K562 (cell line): Measurements from ENCODE around the gene DUSP19. TPM values are rescaled to one million over a fixed set of nuclear protein-coding genes. Genes with fewer than 3 reads are reported as not detected.

Source experiments
- BCLAF1 ChIP-seq, 2 experiments: fragments of 450-650 bp in 1 of 2; IDR thresholded peaks; 2 replicates each; pipeline ENCODE4 v1.6.1; 2011 to 2017; ENCODE audit warnings: low read depth in 2 of 2, antibody characterized with exemption in 1 of 2, borderline replicate concordance in 1 of 2, low read length in 1 of 2, mild to moderate bottlenecking in 1 of 2, mixed read lengths in 1 of 2; ENCODE audit not compliant: control insufficient read depth in 1 of 2
- CREBBP ChIP-seq: IDR thresholded peaks from one replicate; pipeline ENCODE4 v1.6.1; 2012; ENCODE audit warnings: low read depth, mild to moderate bottlenecking, control low read depth, inconsistent platforms, low read length
- ETS2 ChIP-seq: IDR thresholded peaks from 2 replicates; pipeline ENCODE4 v1.6.1; 2016; ENCODE audit warnings: borderline replicate concordance, missing genetic modification characterization, mild to moderate bottlenecking, moderate library complexity, missing compliant biosample characterization; ENCODE audit not compliant: poor library complexity, severe bottlenecking
- FOSL1 ChIP-seq: fragments of 200-800 bp; sonication (Bioruptor generic); conservative IDR thresholded peaks from 2 replicates; pipeline ENCODE4 v1.6.1; 2016; ENCODE audit warnings: missing genetic modification characterization, missing compliant biosample characterization
- FOXP1 ChIP-seq: sonication (generic); formaldehyde crosslinking; IDR thresholded peaks from 2 replicates; pipeline ENCODE4 v1.8.0; 2022; ENCODE audit warnings: mild to moderate bottlenecking, missing genetic modification reagents
- GTF2A2 ChIP-seq: IDR thresholded peaks from 2 replicates; pipeline ENCODE4 v1.6.1; 2016; ENCODE audit warnings: mild to moderate bottlenecking, missing genetic modification characterization, missing compliant biosample characterization
- KAT8 ChIP-seq: fragments of 450-650 bp; IDR thresholded peaks from 2 replicates; pipeline ENCODE4 v1.6.1; 2016; ENCODE audit warnings: low read depth, mild to moderate bottlenecking
- KHSRP ChIP-seq: fragments of 450-650 bp; IDR thresholded peaks from 2 replicates; pipeline ENCODE4 v1.6.1; 2017
- LEF1 ChIP-seq: fragments of 450-650 bp; IDR thresholded peaks from 2 replicates; pipeline ENCODE4 v1.6.1; 2016; ENCODE audit warnings: mild to moderate bottlenecking
- MYC ChIP-seq, 2 experiments: fragments of 250-450 bp in 1 of 2; sonication (Bioruptor Pico) in 1 of 2; IDR thresholded peaks; 2 replicates each; pipeline versions ENCODE4 v1.5.1 to v1.6.1; 2012 to 2021; ENCODE audit warnings: low read depth in 2 of 2, borderline replicate concordance in 1 of 2, improper control_type of control experiment in 1 of 2, low read length in 1 of 2, mild to moderate bottlenecking in 1 of 2, moderate library complexity in 1 of 2
- NCOA2 ChIP-seq, 2 experiments: fragments of 450-650 bp; IDR thresholded peaks; 2 replicates each; pipeline ENCODE4 v1.6.1; 2018; ENCODE audit warnings: mild to moderate bottlenecking in 2 of 2, moderate library complexity in 1 of 2; ENCODE audit not compliant: partially characterized antibody in 2 of 2
- NR0B1 ChIP-seq: fragments of 450-650 bp; IDR thresholded peaks from one replicate; pipeline ENCODE4 v1.6.1; 2018; ENCODE audit warnings: mild to moderate bottlenecking, moderate library complexity; ENCODE audit not compliant: partially characterized antibody
- OTX1 ChIP-seq: fragments of 450-650 bp; formaldehyde crosslinking; IDR thresholded peaks from 2 replicates; pipeline ENCODE4 v1.4.0; 2022; ENCODE audit warnings: mild to moderate bottlenecking
- PKNOX1 ChIP-seq: fragments of 450-650 bp; IDR thresholded peaks from 2 replicates; pipeline ENCODE4 v1.6.1; 2016
- RBM14 ChIP-seq: fragments of 200-400 bp; formaldehyde crosslinking; IDR thresholded peaks from 2 replicates; pipeline ENCODE4 v1.6.1; 2018; ENCODE audit warnings: low read depth, mild to moderate bottlenecking, low read length, moderate library complexity, borderline replicate concordance; ENCODE audit not compliant: insufficient read depth
- SIN3A ChIP-seq, 2 experiments: fragments of 150-350 bp in 1 of 2; IDR thresholded peaks; 2 replicates each; pipeline ENCODE4 v1.6.1; 2011 to 2016; ENCODE audit warnings: borderline replicate concordance in 2 of 2, low read depth in 2 of 2, low read length in 2 of 2, mild to moderate bottlenecking in 2 of 2, moderate library complexity in 2 of 2; ENCODE audit not compliant: control insufficient read depth in 1 of 2
- SRF ChIP-seq, 2 experiments: fragments of 250-450, 450-650 bp in 1 of 2; sonication (Bioruptor Pico) in 1 of 2; sonication (generic) in 1 of 2; formaldehyde crosslinking; IDR thresholded peaks; 2 replicates each; pipeline versions ENCODE4 v1.5.0 to v1.5.1; 2020 to 2022; ENCODE audit warnings: mild to moderate bottlenecking in 1 of 2, missing genetic modification reagents in 1 of 2
- ZBTB49 ChIP-seq: sonication (generic); formaldehyde crosslinking; IDR thresholded peaks from 2 replicates; pipeline ENCODE4 v1.8.0; 2022; ENCODE audit warnings: missing genetic modification reagents, mild to moderate bottlenecking, borderline replicate concordance
- ZBTB7A ChIP-seq: IDR thresholded peaks from 2 replicates; pipeline ENCODE4 v1.6.1; 2011; ENCODE audit warnings: low read depth, mild to moderate bottlenecking, low read length, moderate library complexity, borderline replicate concordance; ENCODE audit not compliant: control insufficient read depth
- ZKSCAN8 ChIP-seq: fragments of 200-800 bp; sonication (Bioruptor generic); IDR thresholded peaks from 2 replicates; pipeline ENCODE4 v1.6.1; 2016; ENCODE audit warnings: missing genetic modification characterization, missing compliant biosample characterization
- polyA plus RNA-seq, 8 experiments: library from polyadenylated mRNA; depleted of rRNA in 4 of 8; stranded (reverse) in 5 of 8; unstranded in 3 of 8; fragments of >200 nt; fragmentation: Nextera tagmentation in 2 of 8; fragmentation: Illumina TruSeq in 1 of 8; extraction: Ambion mirVana in 2 of 8; extraction: Trizol in 1 of 8; gene quantifications; 2 replicates each; pipeline versions ENCODE4 v1.2.1 to v1.2.3, GENCODE V29; 2011 to 2014; ENCODE audit warnings: inconsistent platforms in 1 of 8, missing spikeins in 1 of 8
- total RNA-seq, 7 experiments: library from RNA; depleted of rRNA in 6 of 7; stranded (reverse); fragments of >200 nt in 6 of 7; fragmentation: Illumina TruSeq in 2 of 7; extraction: Trizol in 2 of 7; gene quantifications; 2 replicates each; pipeline versions ENCODE4 v1.2.1 to v1.2.3, GENCODE V29; 2011 to 2021; ENCODE audit warnings: low replicate concordance in 1 of 7

Gene DUSP19
- total and polyA plus RNA-seq, 9 of the 15 experiments (the other 6 are each of a cell fraction or from before 2014, with no cell fraction given), result 1.6 to 6.3 (median 3.1) TPM

- TF ChIP-seq NCOA2 (IDR thresholded peaks at IDR 0.05; ENCODE audit: partially characterized antibody in 2 of 2) (no peak), ZBTB7A (no peak), MYC (IDR thresholded peaks at IDR 0.05; ENCODE audit: low read depth, low read length) (no peak), MYC (CRISPR knock-in tag; IDR thresholded peaks at IDR 0.05; ENCODE audit: borderline replicate concordance, low read depth) (no peak), FOSL1 (tag) (no peak), ZKSCAN8 (CRISPR knock-in tag) (no peak), KHSRP (no peak), ETS2 (tag) (no peak), GTF2A2 (tag) (no peak), RBM14 (no peak), ZBTB49 (CRISPR knock-in tag) (0 out of 2 replicates have a peak, but pooled peaks have one; percentile 44), KAT8 (no peak), LEF1 (0 out of 2 replicates have a peak, but pooled peaks have one; percentile 35), SIN3A (IDR thresholded peaks at IDR 0.05; ENCODE audit: borderline replicate concordance in 2 of 2, control insufficient read depth in 1 of 2, low read depth in 2 of 2, low read length in 2 of 2) (no peak), OTX1 (no peak), CREBBP (no peak), PKNOX1 (0 out of 2 replicates have a peak, but pooled peaks have one; percentile 8), NR0B1 (no peak), BCLAF1 (IDR thresholded peaks at IDR 0.05; ENCODE audit: borderline replicate concordance in 1 of 2, control insufficient read depth in 1 of 2, low read depth in 2 of 2, low read length in 1 of 2) (no peak), SRF (CRISPR knock-in tag; IDR thresholded peaks at IDR 0.05) (no peak), FOXP1 (CRISPR knock-in tag) (peak; percentile 64; the same call in 1 of the 2 replicates)
Observed at GRCh38 chr2:183123959-183124221, 45.3 kb downstream of the DUSP19 start (continued).
